ENCODE data around the gene FAM81A.
"Not testable (repeated sequence)": the region's sequence is repeated elsewhere in the genome, so short reads cannot be mapped to it uniquely, and the experiment has no call there.

Gene FAM81A

GRCh38 chr15:59424616-59425015 lies 13.4 kb upstream of the FAM81A start:
- DNase-seq (ENCODE audit: low read depth, low spot score): no peak

- not testable (repeated sequence) for DNase-seq (ENCODE audit: low read depth, low spot score)
These were observed 9.1 kb upstream of the FAM81A start for GRCh38 chr15:59428898-59429297.

GRCh38 chr15:59432389-59432788 lies 5.6 kb upstream of the FAM81A start:
- DNase-seq (ENCODE audit: low read depth, low spot score): no peak

GRCh38 chr15:59434481-59434880 lies 3.5 kb upstream of the FAM81A start:
- peak; percentile 12 for DNase-seq (ENCODE audit: low read depth, low spot score)

- peak; percentile 20 for DNase-seq (ENCODE audit: low read depth, low spot score)
These were observed 1.2 kb upstream of the FAM81A start for GRCh38 chr15:59436774-59437141.

GRCh38 chr15:59437142-59437816 lies 707 bp upstream of the FAM81A start:
- DNase-seq (ENCODE audit: low read depth, low spot score): peak; percentile 11

- peak; percentile 3 for DNase-seq (ENCODE audit: low read depth, low spot score)
These were observed 772 bp downstream of the FAM81A start for GRCh38 chr15:59438625-59439290.

- DNase-seq (ENCODE audit: low read depth, low spot score): no peak
These were observed 1.6 kb downstream of the FAM81A start for GRCh38 chr15:59439576-59439975.

- no peak for DNase-seq (ENCODE audit: low read depth, low spot score)
These were observed 5.5 kb downstream of the FAM81A start for GRCh38 chr15:59443341-59444072.

- DNase-seq (ENCODE audit: low read depth, low spot score): no peak
These were observed 6.3 kb downstream of the FAM81A start for GRCh38 chr15:59444081-59444835.

GRCh38 chr15:59444980-59445545 lies 7.1 kb downstream of the FAM81A start:
- DNase-seq (ENCODE audit: low read depth, low spot score): peak; percentile 3

GRCh38 chr15:59446232-59446957 lies 8.4 kb downstream of the FAM81A start:
- no peak for DNase-seq (ENCODE audit: low read depth, low spot score)

GRCh38 chr15:59447367-59447766 lies 9.4 kb downstream of the FAM81A start:
- no peak for DNase-seq (ENCODE audit: low read depth, low spot score)

- no peak for DNase-seq (ENCODE audit: low read depth, low spot score)
These were observed 10.9 kb downstream of the FAM81A start for GRCh38 chr15:59448871-59449270.

- DNase-seq (ENCODE audit: low read depth, low spot score): no peak
These were observed 15.7 kb downstream of the FAM81A start for GRCh38 chr15:59453474-59454215.

- no peak for DNase-seq (ENCODE audit: low read depth, low spot score)
These were observed 18.1 kb downstream of the FAM81A start for GRCh38 chr15:59456114-59456513.

- no peak for DNase-seq (ENCODE audit: low read depth, low spot score)
These were observed 19.1 kb downstream of the FAM81A start for GRCh38 chr15:59457103-59457502.

- no peak for DNase-seq (ENCODE audit: low read depth, low spot score)
These were observed 23.5 kb downstream of the FAM81A start for GRCh38 chr15:59461521-59461920.

GRCh38 chr15:59473226-59473625 lies 35.2 kb downstream of the FAM81A start:
- peak; percentile 10 for DNase-seq (ENCODE audit: low read depth, low spot score)

GRCh38 chr15:59475161-59475560 lies 37.2 kb downstream of the FAM81A start:
- DNase-seq (ENCODE audit: low read depth, low spot score): not testable (repeated sequence)
